Uterus (tissue), 4 donors: ENCODE results near the gene CFAP300. TPM values are rescaled to one million over a fixed set of nuclear protein-coding genes. Genes with fewer than 3 reads are reported as not detected.

Experiments used
- DNase-seq, 2 donors: peaks; one replicate each; pipeline ENCODE4 v3.0.0-alpha.2; 2019 to 2020
- H3K27ac ChIP-seq, 2 donors: fragments of 200-600 bp; sonication (generic); 1 replicate in 1 of 2; 2 replicates in 1 of 2; pipeline ENCODE4 v1.5.1; 2016 to 2018
- H3K27me3 ChIP-seq, 2 donors: fragments of 200-600 bp; sonication (generic); one replicate each; pipeline ENCODE4 v1.5.1; 2018 to 2019; ENCODE audit warnings: control low read depth in 1 of 2
- H3K36me3 ChIP-seq, 2 donors: fragments of 200-600 bp; sonication (generic); one replicate each; pipeline ENCODE4 v1.5.1; 2019; ENCODE audit warnings: control low read depth in 1 of 2
- H3K4me1 ChIP-seq, 2 donors: fragments of 200-600 bp; sonication (generic); one replicate each; pipeline ENCODE4 v1.5.1; 2018 to 2019; ENCODE audit warnings: control low read depth in 1 of 2
- H3K4me3 ChIP-seq, 2 donors: fragments of 200-600 bp; sonication (generic); 1 replicate in 1 of 2; 2 replicates in 1 of 2; pipeline ENCODE4 v1.5.1; 2018 to 2019; ENCODE audit warnings: mild to moderate bottlenecking in 1 of 2
- H3K9me3 ChIP-seq, 2 donors: fragments of 200-600 bp; sonication (generic); one replicate each; pipeline ENCODE4 v1.5.1; 2019; ENCODE audit warnings: control low read depth in 1 of 2
- POLR2A ChIP-seq, 2 donors: fragments of 450-650 bp; IDR thresholded peaks; one replicate each; pipeline ENCODE4 v1.6.1; 2016; ENCODE audit warnings: antibody characterized with exemption in 2 of 2, mild to moderate bottlenecking in 1 of 2, moderate library complexity in 1 of 2
- intact Hi-C: fragments of 100-400 bp; cut with DNase I; formaldehyde crosslinking; loops from one replicate; pipeline ENCODE4 v1.15.1; 2023; ENCODE audit warnings: low total_unique reads
- small RNA-seq: library from RNA; depleted of rRNA; stranded (forward); fragments of <200 nt; gene quantifications from one replicate; pipeline ENCODE3, GENCODE V24; 2016
- total RNA-seq, 4 donors: library from RNA; depleted of rRNA in 3 of 4; stranded (reverse); fragments of >200 nt in 3 of 4; gene quantifications; one replicate each; pipeline versions ENCODE4 v1.1.0 to v1.2.4, GENCODE V29; 2014 to 2023
- TF ChIP-seq, protein P1 (sequence below), 4 experiments: fragments of 200-600 bp in 2 of 4; fragments of 450-650 bp in 2 of 4; sonication (generic) in 2 of 4; IDR thresholded peaks; one replicate each; pipeline ENCODE4 v1.5.1; 2016 to 2019; ENCODE audit warnings: antibody characterized with exemption in 4 of 4, mild to moderate bottlenecking in 2 of 4, moderate library complexity in 1 of 4
- donor health status: DM: yes; HTN: yes; CAD: no.

The CFAP300 gene
- total RNA-seq, 4 donors from 2014 or later, result 0.26 to 8.4 (median 4.3) TPM

DNA sequence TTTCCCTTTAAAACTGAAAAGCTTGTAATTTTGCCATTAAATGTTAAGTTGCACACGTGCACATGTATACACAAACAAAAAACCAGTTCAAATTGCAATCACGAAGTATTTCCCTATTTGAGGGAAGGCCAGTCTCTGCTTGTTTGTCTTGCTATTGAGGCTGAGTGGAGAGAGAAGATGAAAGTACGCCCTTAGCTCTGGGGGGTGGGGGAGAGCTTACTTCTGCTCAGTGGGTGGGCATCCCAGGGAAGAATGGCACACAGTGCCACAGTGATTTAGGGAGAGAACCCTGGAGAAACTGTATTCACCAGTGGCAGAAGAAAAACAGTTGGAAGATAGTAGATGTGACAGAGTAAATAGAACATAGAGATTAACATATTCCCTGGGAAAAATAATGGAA lies 71.7 kb downstream of the CFAP300 start:
- TF ChIP-seq, protein P1, sequence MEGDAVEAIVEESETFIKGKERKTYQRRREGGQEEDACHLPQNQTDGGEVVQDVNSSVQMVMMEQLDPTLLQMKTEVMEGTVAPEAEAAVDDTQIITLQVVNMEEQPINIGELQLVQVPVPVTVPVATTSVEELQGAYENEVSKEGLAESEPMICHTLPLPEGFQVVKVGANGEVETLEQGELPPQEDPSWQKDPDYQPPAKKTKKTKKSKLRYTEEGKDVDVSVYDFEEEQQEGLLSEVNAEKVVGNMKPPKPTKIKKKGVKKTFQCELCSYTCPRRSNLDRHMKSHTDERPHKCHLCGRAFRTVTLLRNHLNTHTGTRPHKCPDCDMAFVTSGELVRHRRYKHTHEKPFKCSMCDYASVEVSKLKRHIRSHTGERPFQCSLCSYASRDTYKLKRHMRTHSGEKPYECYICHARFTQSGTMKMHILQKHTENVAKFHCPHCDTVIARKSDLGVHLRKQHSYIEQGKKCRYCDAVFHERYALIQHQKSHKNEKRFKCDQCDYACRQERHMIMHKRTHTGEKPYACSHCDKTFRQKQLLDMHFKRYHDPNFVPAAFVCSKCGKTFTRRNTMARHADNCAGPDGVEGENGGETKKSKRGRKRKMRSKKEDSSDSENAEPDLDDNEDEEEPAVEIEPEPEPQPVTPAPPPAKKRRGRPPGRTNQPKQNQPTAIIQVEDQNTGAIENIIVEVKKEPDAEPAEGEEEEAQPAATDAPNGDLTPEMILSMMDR (IDR thresholded peaks at IDR 0.05), result no peak
- no peak for TF ChIP-seq POLR2A (IDR thresholded peaks at IDR 0.05)
- H3K9me3 ChIP-seq, result no peaks in the 10 kb centered on the region
- no peak for DNase-seq
- no peaks in the 10 kb centered on the region for H3K27me3 ChIP-seq
- H3K27ac ChIP-seq, result peak overlapping the region in 1 of 2 donors; percentile 28
- H3K4me1 ChIP-seq, result peaks cover 0 to 8% of the 10 kb centered on the region in 2 donors
- H3K4me3 ChIP-seq, result no peak overlapping the region
- intact Hi-C loops, result no loop called here
- H3K36me3 ChIP-seq, result no peaks in the 10 kb centered on the region

DNA sequence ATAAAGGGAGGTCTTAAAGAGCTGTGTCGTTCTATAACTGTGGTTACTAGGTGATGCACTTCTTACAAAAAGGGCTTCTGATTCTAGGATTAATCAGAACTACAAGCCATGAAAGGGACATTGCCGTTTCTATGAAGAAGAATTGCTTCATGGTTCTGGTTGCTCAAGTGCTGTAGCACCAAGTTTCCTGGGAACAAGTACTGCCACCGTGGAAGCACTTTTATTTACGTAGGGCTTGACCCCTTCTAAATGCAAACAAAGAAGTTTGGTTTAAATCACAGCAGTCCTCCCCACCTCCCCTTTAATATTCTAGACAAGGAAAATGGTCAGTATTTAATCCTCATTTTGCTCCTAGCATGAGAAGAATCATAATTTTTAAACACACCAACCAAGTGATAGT lies 72.8 kb downstream of the CFAP300 start:
- Histone ChIP-seq H3K27me3 (no peaks in the 10 kb centered on the region), H3K4me3 (peak overlapping the region in 1 of 2 donors; percentile 6), H3K4me1 (peaks cover 0 to 5% of the 10 kb centered on the region in 2 donors), H3K9me3 (no peaks in the 10 kb centered on the region), H3K27ac (peak overlapping the region in 1 of 2 donors; percentile 17), H3K36me3 (no peaks in the 10 kb centered on the region)
- no peak for DNase-seq
- intact Hi-C loops, result no loop called here
- no peak for TF ChIP-seq POLR2A (IDR thresholded peaks at IDR 0.05)
- TF ChIP-seq, protein P1 (IDR thresholded peaks at IDR 0.05), result no peak

DNA sequence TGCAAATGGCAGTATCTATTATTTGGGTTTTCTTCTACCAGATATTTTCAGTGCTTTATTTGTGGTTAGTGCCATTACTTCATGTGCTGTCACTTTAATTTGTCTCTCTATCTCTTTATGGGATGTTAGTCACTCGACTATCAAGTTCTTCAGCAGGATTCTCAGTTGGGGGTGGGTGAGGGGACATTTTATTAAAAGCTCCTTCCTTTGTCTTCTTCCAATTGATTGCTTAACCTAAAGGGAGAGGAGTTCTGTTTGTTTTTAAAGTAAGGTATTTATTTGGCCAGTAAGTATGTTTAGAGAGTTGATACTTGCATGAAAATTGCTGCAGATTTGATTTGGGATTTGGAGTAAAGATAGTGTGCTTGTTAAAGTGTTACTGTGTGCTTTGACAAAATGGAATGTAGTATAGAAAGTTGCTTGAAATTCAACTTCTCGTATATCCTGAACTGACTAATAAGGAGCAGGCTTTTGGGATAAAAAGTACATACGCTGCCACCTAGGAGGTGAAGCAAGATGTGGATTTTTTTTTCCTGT lies 73.3 kb downstream of the CFAP300 start:
- Histone ChIP-seq H3K27ac (peak overlapping the region in 1 of 2 donors; percentile 17), H3K4me1 (peaks cover 0 to 5% of the 10 kb centered on the region in 2 donors), H3K9me3 (no peaks in the 10 kb centered on the region), H3K27me3 (no peaks in the 10 kb centered on the region), H3K36me3 (no peaks in the 10 kb centered on the region), H3K4me3 (peak overlapping the region in 1 of 2 donors; percentile 6)
- intact Hi-C loops, result no loop called here
- TF ChIP-seq POLR2A (IDR thresholded peaks at IDR 0.05), result no peak
- TF ChIP-seq, protein P1 (IDR thresholded peaks at IDR 0.05), result no peak
- DNase-seq, result no peak

DNA sequence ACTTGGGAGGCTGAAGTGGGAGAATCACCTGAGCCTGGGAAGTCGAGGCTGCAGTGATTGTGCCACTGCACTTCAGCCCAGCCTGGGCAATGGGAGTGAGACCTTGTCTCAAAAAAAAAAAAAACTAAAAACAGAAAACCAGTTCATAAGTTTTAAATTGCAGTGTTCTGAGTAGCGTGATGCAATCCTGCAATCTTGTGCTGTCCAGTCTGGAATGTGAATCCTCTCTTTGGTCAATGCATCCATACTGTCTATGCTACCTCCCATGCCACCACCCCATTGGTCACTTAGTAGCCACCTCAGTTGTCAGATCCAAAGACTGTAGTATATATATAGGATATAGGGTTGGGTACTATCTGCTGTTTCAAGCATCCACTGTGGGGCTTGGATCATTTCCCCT lies 74.1 kb downstream of the CFAP300 start:
- TF ChIP-seq, protein P1 (IDR thresholded peaks at IDR 0.05), result no peak
- no peak for TF ChIP-seq POLR2A (IDR thresholded peaks at IDR 0.05)
- H3K36me3 ChIP-seq, result no peaks in the 10 kb centered on the region
- intact Hi-C loops, result no loop called here
- H3K9me3 ChIP-seq, result no peaks in the 10 kb centered on the region
- no peaks in the 10 kb centered on the region for H3K27me3 ChIP-seq
- H3K27ac ChIP-seq, result no peak overlapping the region
- no peak overlapping the region for H3K4me3 ChIP-seq
- peaks cover 0 to 5% of the 10 kb centered on the region in 2 donors for H3K4me1 ChIP-seq
- no peak for DNase-seq

Small RNA genes within 50 kb of the gene (small RNA-seq; reads per million reads assigned to genes)
- not detected for gene RNA5SP535

Other genes with a start within 250 kb of the CFAP300 start
- gene CEP126, start 132.4 kb upstream of the CFAP300 start, total RNA-seq, result 1 to 10 TPM; 4.7 to 9.2 (median 7.1) TPM
- under 1 TPM in 1 of 4 donors, not detected in 3; 0.24 TPM for gene ANGPTL5, start 130.9 kb upstream of the CFAP300 start, total RNA-seq
- gene YAP1, start 63.0 kb downstream of the CFAP300 start, total RNA-seq, result 100 to 1,000 TPM; 168 to 230 (median 194) TPM